GM18867 (cell line): ENCODE data around the gene SUN3.
"Not testable (repeated sequence)": the region's sequence is repeated elsewhere in the genome, so short reads cannot be mapped to it uniquely, and the experiment has no call there.

ENCODE experiments used
- ATAC-seq: cut with Tn5 transposase; IDR thresholded peaks from one replicate; pipeline ENCODE4 v1.9.1; 2021; ENCODE audit warnings: mild to moderate bottlenecking, moderate library complexity; ENCODE audit not compliant: unreplicated experiment

SUN3 gene

GRCh38 chr7:48033922-48034321, 5.0 kb upstream of the SUN3 start:
- no peak for ATAC-seq

- no peak for ATAC-seq
These were observed 2.2 kb upstream of the SUN3 start for GRCh38 chr7:48031111-48031510.

- ATAC-seq = no peak
These were observed 3.3 kb downstream of the SUN3 start for GRCh38 chr7:48025624-48026023.

- ATAC-seq = no peak
These were observed 11.2 kb downstream of the SUN3 start for GRCh38 chr7:48017674-48018073.

- no peak for ATAC-seq
These were observed 12.3 kb downstream of the SUN3 start for GRCh38 chr7:48016641-48017040.

- ATAC-seq = no peak
These were observed 17.0 kb downstream of the SUN3 start for GRCh38 chr7:48011951-48012350.

- no peak for ATAC-seq
These were observed 17.6 kb downstream of the SUN3 start for GRCh38 chr7:48011323-48011722.

GRCh38 chr7:48009954-48010353, 19.0 kb downstream of the SUN3 start:
- ATAC-seq = no peak

- ATAC-seq = no peak
These were observed 19.6 kb downstream of the SUN3 start for GRCh38 chr7:48009257-48009656.

GRCh38 chr7:48006866-48007265, 22.0 kb downstream of the SUN3 start:
- no peak for ATAC-seq

- ATAC-seq = no peak
These were observed 24.3 kb downstream of the SUN3 start for GRCh38 chr7:48004638-48005037.

GRCh38 chr7:48004032-48004431, 24.9 kb downstream of the SUN3 start:
- ATAC-seq = no peak

GRCh38 chr7:48000164-48000563, 28.7 kb downstream of the SUN3 start:
- not testable (repeated sequence) for ATAC-seq

- no peak for ATAC-seq
These were observed 29.5 kb downstream of the SUN3 start for GRCh38 chr7:47999413-47999812.

- no peak for ATAC-seq
These were observed 36.5 kb downstream of the SUN3 start for GRCh38 chr7:47992446-47992845.

GRCh38 chr7:47991741-47992311, 37.1 kb downstream of the SUN3 start:
- peak; percentile 99 for ATAC-seq

- ATAC-seq = no peak
These were observed 37.6 kb downstream of the SUN3 start for GRCh38 chr7:47991270-47991669.

GRCh38 chr7:47990592-47990991, 38.3 kb downstream of the SUN3 start:
- ATAC-seq = no peak

- not testable (repeated sequence) for ATAC-seq
These were observed 39.1 kb downstream of the SUN3 start for GRCh38 chr7:47989607-47990400.

GRCh38 chr7:47988496-47989386, 40.2 kb downstream of the SUN3 start:
- ATAC-seq = no peak

- ATAC-seq = no peak
These were observed 46.3 kb downstream of the SUN3 start for GRCh38 chr7:47982610-47983009.

- not testable (repeated sequence) for ATAC-seq
These were observed 48.3 kb downstream of the SUN3 start for GRCh38 chr7:47980648-47981047.
